ENCODE data around the gene RASSF10.

The RASSF10 gene

DNA sequence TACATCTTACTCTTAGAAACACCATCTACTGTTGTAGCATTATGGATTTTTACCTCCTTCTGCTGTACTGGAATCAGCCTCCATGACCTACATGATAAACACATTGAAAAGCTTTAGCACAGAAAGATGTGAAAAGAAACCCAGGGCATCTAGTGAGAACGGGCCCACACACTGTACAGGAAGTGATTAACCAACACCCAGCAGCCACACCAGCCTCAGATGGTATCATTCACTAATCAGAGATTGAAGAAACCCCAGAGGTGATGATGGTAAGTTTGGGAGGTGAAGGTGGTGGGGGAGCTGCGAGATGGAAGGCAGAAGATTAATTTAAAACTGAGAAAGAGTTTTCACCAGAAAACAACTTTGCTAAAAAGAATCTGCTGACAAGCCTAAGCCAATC lies 46.1 kb downstream of the RASSF10 start:
- no peak for DNase-seq (ENCODE audit: low read depth)

- DNase-seq (ENCODE audit: low read depth), result no peak
Measured at GRCh38 chr11:13061294-13061990, 52.3 kb downstream of the RASSF10 start.
